ENCODE results near the gene FLCN. TPM values are rescaled to one million over a fixed set of nuclear protein-coding genes. Genes with fewer than 3 reads are reported as not detected.
"Not testable (repeated sequence)": the region's sequence is repeated elsewhere in the genome, so short reads cannot be mapped to it uniquely, and the experiment has no call there.

Gene FLCN
- total RNA-seq, 3 donors from 2014 or later: 52.8 to 64.5 (median 57.1) TPM

GRCh38 chr17:17256316-17256715 lies 19.3 kb upstream of the FLCN start:
- TF ChIP-seq, protein P1, sequence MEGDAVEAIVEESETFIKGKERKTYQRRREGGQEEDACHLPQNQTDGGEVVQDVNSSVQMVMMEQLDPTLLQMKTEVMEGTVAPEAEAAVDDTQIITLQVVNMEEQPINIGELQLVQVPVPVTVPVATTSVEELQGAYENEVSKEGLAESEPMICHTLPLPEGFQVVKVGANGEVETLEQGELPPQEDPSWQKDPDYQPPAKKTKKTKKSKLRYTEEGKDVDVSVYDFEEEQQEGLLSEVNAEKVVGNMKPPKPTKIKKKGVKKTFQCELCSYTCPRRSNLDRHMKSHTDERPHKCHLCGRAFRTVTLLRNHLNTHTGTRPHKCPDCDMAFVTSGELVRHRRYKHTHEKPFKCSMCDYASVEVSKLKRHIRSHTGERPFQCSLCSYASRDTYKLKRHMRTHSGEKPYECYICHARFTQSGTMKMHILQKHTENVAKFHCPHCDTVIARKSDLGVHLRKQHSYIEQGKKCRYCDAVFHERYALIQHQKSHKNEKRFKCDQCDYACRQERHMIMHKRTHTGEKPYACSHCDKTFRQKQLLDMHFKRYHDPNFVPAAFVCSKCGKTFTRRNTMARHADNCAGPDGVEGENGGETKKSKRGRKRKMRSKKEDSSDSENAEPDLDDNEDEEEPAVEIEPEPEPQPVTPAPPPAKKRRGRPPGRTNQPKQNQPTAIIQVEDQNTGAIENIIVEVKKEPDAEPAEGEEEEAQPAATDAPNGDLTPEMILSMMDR (IDR thresholded peaks at IDR 0.05): no peak
- ATAC-seq: no peak
- Histone ChIP-seq H3K4me1 (ENCODE audit: low read depth) (no peaks in the 10 kb centered on the region), H3K36me3 (ENCODE audit: low read depth) (peaks cover 6% of the 10 kb centered on the region), H3K9me3 (no peaks in the 10 kb centered on the region), H3K4me3 (no peak overlapping the region)
- no peak for DNase-seq
- intact Hi-C loops (cut with DNase I, micrococcal nuclease): no loop called here

DNA sequence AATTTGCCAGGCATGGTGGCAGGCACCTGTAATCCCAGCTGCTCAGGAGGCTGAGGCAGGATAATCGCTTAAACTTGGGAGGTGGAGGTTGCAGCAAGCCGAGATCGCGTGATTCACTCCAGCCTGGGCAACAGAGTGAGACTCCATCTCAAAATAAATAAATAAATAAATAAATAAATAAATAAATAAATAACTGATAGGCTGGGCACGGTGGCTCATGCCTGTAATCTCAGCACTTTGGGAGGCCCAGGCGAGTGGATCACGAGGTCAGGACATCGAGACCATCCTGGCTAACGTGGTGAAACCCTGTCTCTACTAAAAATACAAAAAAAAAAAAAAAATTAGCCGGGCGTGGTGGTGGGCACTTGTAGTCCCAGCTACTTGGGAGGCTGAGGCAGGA lies 18.7 kb upstream of the FLCN start:
- DNase-seq; H3K4me1 ChIP-seq (ENCODE audit: low read depth); H3K4me3 ChIP-seq; H3K36me3 ChIP-seq (ENCODE audit: low read depth); ATAC-seq; H3K9me3 ChIP-seq; intact Hi-C loops (cut with DNase I, micrococcal nuclease): not testable (repeated sequence)

- Histone ChIP-seq H3K4me1 (ENCODE audit: low read depth) (no peaks in the 10 kb centered on the region), H3K9me3 (no peaks in the 10 kb centered on the region), H3K4me3 (no peak overlapping the region), H3K36me3 (ENCODE audit: low read depth) (no peaks in the 10 kb centered on the region)
- DNase-seq: no peak
- ATAC-seq: no peak
- intact Hi-C loops (cut with DNase I, micrococcal nuclease): no loop called here
- TF ChIP-seq, protein P1 (IDR thresholded peaks at IDR 0.05): no peak
These were observed 17.1 kb upstream of the FLCN start for GRCh38 chr17:17254036-17254435.

DNA sequence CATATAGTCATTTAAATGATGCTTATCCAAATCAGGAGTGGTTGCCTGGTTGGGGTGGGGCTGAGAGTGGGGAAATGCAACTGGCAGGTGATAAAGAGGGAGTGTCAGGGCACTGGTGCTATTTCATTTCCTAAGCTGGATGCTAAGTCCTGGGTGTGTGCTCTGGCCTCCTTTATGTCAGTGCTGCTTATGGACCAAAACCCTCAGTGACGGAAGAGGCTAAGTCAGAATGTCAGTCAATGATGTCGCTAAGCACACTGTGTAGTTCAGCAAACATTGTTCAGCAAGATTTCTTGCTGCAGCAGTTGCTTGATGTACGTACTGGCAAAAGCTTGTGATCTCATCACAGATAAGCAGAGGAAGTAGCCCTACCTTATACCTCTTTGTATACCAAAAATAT lies 16.4 kb upstream of the FLCN start:
- intact Hi-C loops (cut with DNase I, micrococcal nuclease): no loop called here
- Histone ChIP-seq H3K9me3 (no peaks in the 10 kb centered on the region), H3K4me1 (ENCODE audit: low read depth) (no peaks in the 10 kb centered on the region), H3K36me3 (ENCODE audit: low read depth) (no peaks in the 10 kb centered on the region), H3K4me3 (no peak overlapping the region)
- TF ChIP-seq, protein P1 (IDR thresholded peaks at IDR 0.05): no peak
- no peak for ATAC-seq
- no peak for DNase-seq

- ATAC-seq (no peak), DNase-seq (no peak)
- Histone ChIP-seq H3K36me3 (ENCODE audit: low read depth) (peaks cover 5% of the 10 kb centered on the region), H3K4me3 (no peak overlapping the region), H3K4me1 (ENCODE audit: low read depth) (no peaks in the 10 kb centered on the region), H3K9me3 (no peaks in the 10 kb centered on the region)
- TF ChIP-seq, protein P1 (IDR thresholded peaks at IDR 0.05): no peak
- intact Hi-C loops (cut with DNase I, micrococcal nuclease): no loop called here
These were observed 15.2 kb upstream of the FLCN start for GRCh38 chr17:17252149-17252661.

DNA sequence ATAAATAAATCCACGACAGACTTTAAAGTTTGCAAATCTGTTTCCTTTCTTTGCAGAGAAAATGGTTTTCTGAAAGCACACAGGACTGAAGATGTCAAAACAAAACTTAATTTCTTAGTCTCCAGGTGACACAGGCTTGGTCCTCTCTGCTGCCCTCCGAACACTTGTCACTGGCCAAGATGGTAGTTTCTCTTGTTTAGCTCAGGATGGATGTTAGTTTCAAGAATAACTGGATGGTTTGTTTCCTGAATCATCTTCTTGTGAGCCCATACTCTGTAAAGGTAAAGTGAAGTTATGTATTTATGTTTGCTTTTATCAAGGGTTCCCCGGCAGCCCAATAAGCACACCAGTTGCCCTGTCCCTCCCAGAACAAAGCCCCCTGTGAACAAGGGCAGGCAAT lies 9.9 kb upstream of the FLCN start:
- H3K4me1 ChIP-seq (ENCODE audit: low read depth): no peaks in the 10 kb centered on the region
- intact Hi-C loops (cut with DNase I, micrococcal nuclease): no loop called here
- TF ChIP-seq, protein P1 (IDR thresholded peaks at IDR 0.05): no peak
- H3K9me3 ChIP-seq: no peaks in the 10 kb centered on the region
- H3K36me3 ChIP-seq (ENCODE audit: low read depth): peaks cover 12% of the 10 kb centered on the region
- ATAC-seq (no peak), DNase-seq (no peak)
- H3K4me3 ChIP-seq: no peak overlapping the region
